Upper lobe of right lung (tissue), 1 donor: Measurements from ENCODE around the gene LCE3B. TPM values are rescaled to one million over a fixed set of nuclear protein-coding genes. Genes with fewer than 3 reads are reported as not detected.

Experiments
- ATAC-seq: fragments of 200-7000 bp; cut with Tn5 transposase; one replicate; pipeline ENCODE4 v1.9.1; 2020; ENCODE audit warnings: mild to moderate bottlenecking, moderate library complexity
- DNase-seq: peaks from one replicate; pipeline ENCODE4 v3.0.0-alpha.2; 2020
- H3K27ac ChIP-seq: fragments of 200-600 bp; one replicate; pipeline ENCODE4 v1.8.0; 2022
- H3K27me3 ChIP-seq: fragments of 200-600 bp; one replicate; pipeline ENCODE4 v1.8.0; 2022; ENCODE audit warnings: mild to moderate bottlenecking
- H3K36me3 ChIP-seq: fragments of 200-600 bp; one replicate; pipeline ENCODE4 v1.8.0; 2022
- H3K4me1 ChIP-seq: fragments of 200-600 bp; one replicate; pipeline ENCODE4 v1.8.0; 2022
- H3K4me3 ChIP-seq: fragments of 200-600 bp; one replicate; pipeline ENCODE4 v1.8.0; 2022; ENCODE audit warnings: mild to moderate bottlenecking
- H3K9me3 ChIP-seq: fragments of 200-600 bp; one replicate; pipeline ENCODE4 v1.8.0; 2022
- CTCF ChIP-seq: fragments of 200-600 bp; IDR thresholded peaks from one replicate; pipeline ENCODE4 v1.8.0; 2022; ENCODE audit warnings: antibody characterized with exemption
- intact Hi-C: fragments of 100-400 bp; cut with DNase I; formaldehyde crosslinking; loops from one replicate; pipeline ENCODE4 v1.11.0; 2022
- total RNA-seq: library from RNA; stranded (reverse); fragmentation: NEBNext Ultra II Directional; extraction: Animal tissue kit (Norgen Biotek cat#: 25700); gene quantifications from one replicate; pipeline ENCODE4 v1.2.1, GENCODE V29; 2021
- donor health status: DM: no; HTN: yes; CAD: no; lungs with severe emphysema.

LCE3B gene
- total RNA-seq, 1 donor from 2014 or later = not detected

GRCh38 chr1:152643945-152644344 is 30.3 kb downstream of the LCE3B start:
- no peaks in the 10 kb centered on the region for H3K9me3 ChIP-seq
- TF ChIP-seq CTCF = no peak
- DNase-seq (no peak), ATAC-seq (no peak)
- intact Hi-C loops = no loop called here
- H3K4me3 ChIP-seq = no peak overlapping the region
- no peak overlapping the region for H3K27ac ChIP-seq
- H3K4me1 ChIP-seq = no peaks in the 10 kb centered on the region
- H3K36me3 ChIP-seq = no peaks in the 10 kb centered on the region
- H3K27me3 ChIP-seq = peaks cover under 1% of the 10 kb centered on the region

- no peaks in the 10 kb centered on the region for H3K4me1 ChIP-seq
- no peak overlapping the region for H3K4me3 ChIP-seq
- DNase-seq (no peak), ATAC-seq (no peak)
- H3K27me3 ChIP-seq = peaks cover 5% of the 10 kb centered on the region
- H3K27ac ChIP-seq = no peak overlapping the region
- no peak for TF ChIP-seq CTCF
- H3K9me3 ChIP-seq = no peaks in the 10 kb centered on the region
- H3K36me3 ChIP-seq = no peaks in the 10 kb centered on the region
- intact Hi-C loops = no loop called here
Observed at GRCh38 chr1:152645146-152645545, 31.5 kb downstream of the LCE3B start.

GRCh38 chr1:152646656-152647055 is 33.0 kb downstream of the LCE3B start:
- no peak for DNase-seq
- Histone ChIP-seq H3K4me1 (no peaks in the 10 kb centered on the region), H3K4me3 (no peak overlapping the region), H3K27me3 (peaks cover 5% of the 10 kb centered on the region), H3K9me3 (no peaks in the 10 kb centered on the region), H3K27ac (no peak overlapping the region), H3K36me3 (no peaks in the 10 kb centered on the region)
- intact Hi-C loops = no loop called here
- no peak for ATAC-seq
- TF ChIP-seq CTCF = no peak

GRCh38 chr1:152654110-152654509 is 40.5 kb downstream of the LCE3B start:
- Histone ChIP-seq H3K4me1 (no peaks in the 10 kb centered on the region), H3K27ac (no peak overlapping the region), H3K9me3 (no peaks in the 10 kb centered on the region), H3K27me3 (peaks cover 2% of the 10 kb centered on the region), H3K36me3 (no peaks in the 10 kb centered on the region), H3K4me3 (no peak overlapping the region)
- ATAC-seq (peak; percentile 77), DNase-seq (no peak)
- peak; percentile 57 for TF ChIP-seq CTCF
- intact Hi-C loops = no loop called here

GRCh38 chr1:152656459-152656858 is 42.8 kb downstream of the LCE3B start:
- intact Hi-C loops = no loop called here
- ATAC-seq (peak; percentile 88), DNase-seq (no peak)
- Histone ChIP-seq H3K4me1 (no peaks in the 10 kb centered on the region), H3K27ac (no peak overlapping the region), H3K4me3 (no peak overlapping the region), H3K27me3 (peaks cover 4% of the 10 kb centered on the region), H3K9me3 (no peaks in the 10 kb centered on the region), H3K36me3 (no peaks in the 10 kb centered on the region)
- TF ChIP-seq CTCF = no peak

GRCh38 chr1:152657677-152658076 is 44.1 kb downstream of the LCE3B start:
- no peak for ATAC-seq
- Histone ChIP-seq H3K4me3 (no peak overlapping the region), H3K4me1 (no peaks in the 10 kb centered on the region), H3K9me3 (no peaks in the 10 kb centered on the region), H3K27ac (no peak overlapping the region), H3K27me3 (peaks cover 4% of the 10 kb centered on the region), H3K36me3 (no peaks in the 10 kb centered on the region)
- DNase-seq = no peak
- no peak for TF ChIP-seq CTCF
- intact Hi-C loops = no loop called here
